ENCODE results near the gene GRAMD1B.

The GRAMD1B gene

GRCh38 chr11:123594188-123594901 lies 164.3 kb downstream of the GRAMD1B start:
- DNase-seq: no peak

DNA sequence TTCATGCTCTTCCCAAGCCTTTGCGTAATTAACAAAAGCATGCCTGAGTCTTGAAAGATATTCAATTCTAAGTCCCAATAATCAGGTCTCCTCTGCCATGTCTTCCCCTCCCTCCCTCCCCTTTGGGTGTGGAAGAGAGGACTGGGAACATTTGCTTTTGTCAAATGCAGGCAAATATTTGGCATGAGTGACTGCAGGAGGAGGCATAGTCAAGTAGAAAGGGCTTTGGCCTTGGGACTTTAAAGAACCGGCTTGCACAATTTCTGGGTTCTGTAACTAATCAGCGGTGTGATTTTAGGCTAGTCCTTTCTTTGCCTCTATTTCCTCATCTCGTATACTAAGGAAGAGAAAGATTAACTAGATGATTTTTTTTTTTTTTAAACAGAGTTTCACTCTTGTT lies 164.9 kb downstream of the GRAMD1B start:
- no peak for DNase-seq

DNA sequence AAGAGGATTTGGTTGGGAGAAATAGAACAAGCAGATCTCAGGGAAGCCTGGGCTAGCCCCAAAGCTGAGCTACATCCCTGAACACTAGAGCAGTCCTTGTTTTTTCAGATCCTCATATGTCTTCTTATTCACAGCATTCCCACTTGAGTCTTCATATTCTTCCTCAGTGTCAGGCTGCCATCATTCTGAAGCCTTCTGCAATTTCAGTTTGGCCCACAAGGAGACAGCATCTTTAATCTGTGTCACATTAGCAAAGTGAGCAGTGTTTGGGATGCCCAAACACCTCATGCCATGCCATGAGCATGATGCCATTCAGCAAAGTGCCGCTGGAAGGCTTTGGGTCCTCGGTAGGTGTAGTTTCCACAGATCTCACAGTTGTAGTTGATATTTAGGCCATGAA lies 167.8 kb downstream of the GRAMD1B start:
- no peak for DNase-seq

DNA sequence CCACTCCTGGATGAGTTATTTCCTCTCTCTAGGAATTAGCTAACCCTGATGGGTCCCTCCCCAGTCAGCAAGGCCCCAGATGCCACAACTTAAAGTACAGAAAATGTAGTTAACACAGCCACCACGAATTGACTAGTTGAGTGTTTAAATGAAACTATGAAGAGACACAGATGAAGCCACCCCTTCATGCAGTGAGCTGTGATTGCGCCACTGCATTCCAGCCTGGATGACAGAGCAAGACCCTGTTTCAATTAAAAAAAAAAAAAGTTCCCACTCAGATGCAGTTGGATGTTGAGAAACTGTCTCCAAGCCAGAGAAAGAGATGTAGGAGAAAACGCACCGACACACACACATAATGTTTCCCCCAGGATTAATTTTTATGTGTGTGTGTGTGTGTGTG lies 171.1 kb downstream of the GRAMD1B start:
- DNase-seq: no peak

DNA sequence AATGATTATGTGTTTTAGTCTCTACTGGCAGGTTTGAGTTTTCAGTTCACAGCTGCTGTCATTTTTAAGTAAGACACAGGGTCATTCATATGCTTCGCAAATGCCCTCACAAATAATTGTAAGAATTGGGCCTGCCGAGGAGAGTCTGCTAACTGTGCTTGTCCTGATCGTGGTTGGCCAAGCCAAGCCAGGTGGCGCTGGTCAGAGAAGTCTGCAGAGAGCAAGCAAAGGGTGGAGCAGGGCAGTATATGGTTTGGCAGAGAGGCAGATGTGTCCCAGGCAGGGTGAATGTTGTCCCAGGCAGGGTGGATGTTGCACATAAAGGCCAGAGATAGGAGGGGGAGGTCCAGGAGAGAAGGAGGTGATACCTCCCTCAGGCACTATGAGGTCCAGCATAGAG lies 171.7 kb downstream of the GRAMD1B start:
- DNase-seq: no peak

GRCh38 chr11:123603666-123604065 lies 173.6 kb downstream of the GRAMD1B start:
- no peak for DNase-seq

- no peak for DNase-seq
Observed at GRCh38 chr11:123607781-123608180, 177.7 kb downstream of the GRAMD1B start.

GRCh38 chr11:123608371-123608770 lies 178.3 kb downstream of the GRAMD1B start:
- DNase-seq: no peak

- DNase-seq: no peak
Observed at GRCh38 chr11:123608945-123609344, 178.9 kb downstream of the GRAMD1B start.

- DNase-seq: no peak
Observed at GRCh38 chr11:123611698-123612097, 181.6 kb downstream of the GRAMD1B start.

DNA sequence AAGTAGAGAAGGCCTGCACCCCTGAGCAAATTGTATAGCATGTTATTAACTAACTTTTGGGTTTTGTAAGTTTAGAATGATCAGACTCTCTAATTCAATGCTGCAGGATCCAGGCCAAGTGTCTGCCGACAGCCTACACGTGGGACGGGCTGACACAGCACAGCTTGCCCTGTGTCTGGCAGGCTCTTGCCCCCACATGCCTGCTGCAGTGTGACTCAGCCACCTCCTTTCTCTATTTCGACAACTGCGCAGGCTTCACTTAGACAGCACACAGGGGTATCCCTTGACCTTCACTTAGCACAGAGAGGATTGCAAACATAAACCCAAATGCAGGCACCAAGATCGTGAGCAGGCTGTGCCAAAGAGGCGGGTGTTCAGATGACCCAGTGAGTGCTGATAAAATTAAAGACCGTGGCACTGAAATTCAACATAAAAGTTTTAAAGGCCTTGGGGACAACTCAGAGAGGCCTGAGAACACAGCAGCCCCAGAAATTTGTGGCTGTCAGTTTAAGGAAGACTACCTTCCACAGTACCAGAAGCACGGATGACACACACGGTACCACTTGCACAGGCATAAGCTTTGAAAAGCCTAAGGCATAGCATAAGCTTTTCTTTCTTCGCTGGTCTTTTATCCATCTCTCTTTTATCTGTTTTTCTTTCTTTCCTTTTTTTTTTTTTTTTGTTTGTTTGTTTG lies 186.6 kb downstream of the GRAMD1B start:
- no peak for DNase-seq

DNA sequence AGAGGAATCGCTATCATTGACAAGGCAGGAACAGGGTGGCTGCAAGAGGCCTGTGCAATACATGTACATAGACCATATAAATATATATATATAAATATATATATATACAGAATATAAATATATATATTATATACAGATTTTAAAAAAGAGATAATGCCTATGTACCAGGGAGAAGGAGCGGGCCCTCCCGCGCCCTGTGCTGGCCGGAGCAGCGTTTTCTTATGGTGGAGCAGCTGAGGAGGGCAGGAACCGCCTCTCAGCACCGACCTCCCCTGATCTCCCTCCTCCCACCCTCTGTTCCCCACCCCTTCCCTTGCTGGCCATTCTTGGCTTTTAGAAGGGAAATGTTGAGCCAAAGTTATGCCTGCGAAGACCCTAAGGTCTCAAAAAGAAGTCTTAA lies 192.5 kb downstream of the GRAMD1B start:
- no peak for DNase-seq

DNA sequence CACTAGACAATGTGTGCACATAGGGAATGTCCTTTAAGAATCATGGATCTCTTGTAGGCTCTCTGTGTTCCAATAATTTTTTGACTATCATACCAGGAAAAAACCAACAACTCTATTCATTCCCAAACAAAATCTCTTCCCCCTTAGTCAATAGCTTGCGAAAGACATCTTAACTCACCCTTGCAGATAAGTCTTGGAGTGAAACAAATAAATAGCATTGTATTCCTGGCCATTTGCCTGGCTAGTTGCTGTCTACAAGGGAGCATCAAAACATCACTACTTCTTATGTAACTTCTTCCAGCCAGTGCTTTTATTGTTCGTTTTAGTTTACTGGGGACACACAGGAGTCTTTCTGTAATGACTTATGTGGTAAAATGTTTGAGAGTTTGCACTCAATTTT lies 194.9 kb downstream of the GRAMD1B start:
- DNase-seq: no peak

DNA sequence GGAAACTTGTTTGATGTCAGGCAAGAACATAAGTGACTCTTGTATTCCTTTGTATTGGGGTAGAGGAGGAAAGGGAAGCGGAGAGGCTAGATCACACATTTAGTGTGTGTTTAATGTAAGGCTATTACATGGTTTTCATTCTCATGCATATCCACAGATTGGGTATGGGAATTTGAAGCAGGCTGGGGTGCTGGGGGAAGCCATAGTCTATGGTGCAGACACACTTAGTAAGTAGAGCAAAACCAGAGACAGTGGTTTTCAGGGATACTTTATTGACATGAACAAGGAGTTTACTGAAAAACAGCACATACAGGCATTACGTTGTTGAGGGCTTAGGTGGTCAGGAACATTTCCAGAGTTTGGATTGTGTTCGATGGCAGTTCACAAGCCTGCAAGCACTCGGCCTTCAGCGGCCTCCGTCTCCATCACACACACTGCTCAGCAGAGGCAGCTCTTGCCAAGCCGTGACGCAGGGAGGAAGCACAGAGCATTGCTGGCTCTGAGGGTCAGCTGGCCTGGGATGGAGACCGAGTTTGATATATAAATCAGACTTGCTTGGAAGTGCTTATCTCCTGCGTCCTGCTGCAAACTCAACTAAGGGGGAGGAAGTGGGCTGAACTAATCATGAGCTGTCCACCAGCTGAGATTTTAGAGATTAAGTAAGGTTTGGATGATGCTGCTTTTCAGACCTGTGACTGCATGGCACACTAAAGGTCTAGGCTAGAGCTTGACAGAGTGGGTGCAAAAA lies 199.0 kb downstream of the GRAMD1B start:
- DNase-seq: no peak

- no peak for DNase-seq
Observed at GRCh38 chr11:123630126-123630608, 200.1 kb downstream of the GRAMD1B start.

- DNase-seq: no peak
Observed at GRCh38 chr11:123640029-123640428, 210.0 kb downstream of the GRAMD1B start.

- DNase-seq: peak; percentile 23
Observed at GRCh38 chr11:123640677-123641494, 210.8 kb downstream of the GRAMD1B start.

GRCh38 chr11:123641495-123641840 lies 211.4 kb downstream of the GRAMD1B start:
- DNase-seq: no peak

- no peak for DNase-seq
Observed at GRCh38 chr11:123642435-123642834, 212.4 kb downstream of the GRAMD1B start.

DNA sequence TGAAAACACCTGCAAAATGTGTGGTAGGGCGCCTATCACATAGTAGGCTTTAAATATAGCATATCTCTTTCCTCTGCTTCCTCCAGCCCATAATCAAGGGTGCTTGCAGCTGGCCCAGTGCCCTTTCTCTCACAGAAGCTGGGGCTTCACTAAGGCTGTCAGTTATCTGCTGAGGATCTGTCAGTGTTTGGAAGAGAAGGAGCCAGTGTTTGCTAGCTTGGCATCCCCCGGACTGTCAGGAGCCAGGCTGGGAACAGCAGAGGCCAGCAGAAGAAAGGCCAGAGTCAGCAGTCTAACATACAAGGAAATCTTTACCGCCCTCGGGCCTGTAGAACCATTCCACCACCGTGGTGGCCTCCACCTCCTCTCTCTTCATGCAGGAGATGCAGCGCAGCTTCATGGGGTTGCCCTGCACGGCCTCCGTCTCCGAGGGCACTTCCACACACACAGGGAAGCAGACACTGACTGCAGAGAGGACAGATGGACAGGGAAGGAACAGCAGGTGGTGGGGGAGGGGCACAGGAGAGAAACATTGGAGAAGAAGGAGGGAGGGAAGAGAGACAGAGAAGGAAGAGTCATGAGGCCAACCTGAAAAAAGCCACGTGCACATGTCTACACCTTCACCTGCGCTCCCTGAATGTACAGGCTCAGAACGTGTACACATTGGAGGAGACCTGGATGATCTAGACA lies 215.4 kb downstream of the GRAMD1B start:
- no peak for DNase-seq

DNA sequence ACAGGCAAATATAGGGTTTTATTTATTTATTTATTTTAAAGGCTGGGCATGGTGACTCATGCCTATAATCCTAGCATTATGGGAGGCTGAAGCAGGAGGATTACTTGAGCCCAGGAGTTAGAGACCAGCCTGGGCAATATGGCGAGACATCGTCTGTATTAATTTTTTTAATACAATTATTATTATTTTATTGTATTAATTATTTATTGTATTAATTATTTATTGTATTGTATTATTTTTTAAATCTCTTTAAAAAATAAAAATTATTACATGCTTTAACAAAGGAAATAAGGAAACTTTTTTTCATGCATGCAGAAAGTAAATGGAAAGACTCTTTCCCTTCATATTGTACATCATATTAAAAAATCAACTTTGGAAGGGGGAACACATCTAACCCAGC lies 220.8 kb downstream of the GRAMD1B start:
- no peak for DNase-seq

DNA sequence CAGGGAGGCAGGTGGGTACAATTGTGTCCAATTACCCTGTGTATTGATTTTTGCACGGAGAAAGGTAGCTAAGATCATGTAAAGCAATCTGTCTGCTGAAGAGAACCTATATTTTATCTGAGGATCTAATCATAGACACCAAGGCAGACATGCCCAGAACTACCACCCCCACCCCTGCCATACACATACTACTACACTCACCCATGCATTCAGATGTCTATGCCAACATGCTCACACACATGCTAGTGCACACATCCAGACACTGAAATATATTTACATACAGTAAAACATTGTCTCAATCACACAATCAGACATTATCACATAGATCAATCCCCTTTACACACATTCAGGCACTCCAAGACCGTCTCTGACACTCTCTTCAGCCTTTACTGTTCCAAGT lies 222.5 kb downstream of the GRAMD1B start:
- DNase-seq: no peak

GRCh38 chr11:123653483-123653826 lies 223.4 kb downstream of the GRAMD1B start:
- DNase-seq: no peak

Measured in activated naive CD4-positive, alpha-beta T cell treated with Interleukin-2 at 50 U/mL for 16 hours (primary cell).